Measurements from ENCODE around the gene TEN1.

The TEN1 gene

DNA sequence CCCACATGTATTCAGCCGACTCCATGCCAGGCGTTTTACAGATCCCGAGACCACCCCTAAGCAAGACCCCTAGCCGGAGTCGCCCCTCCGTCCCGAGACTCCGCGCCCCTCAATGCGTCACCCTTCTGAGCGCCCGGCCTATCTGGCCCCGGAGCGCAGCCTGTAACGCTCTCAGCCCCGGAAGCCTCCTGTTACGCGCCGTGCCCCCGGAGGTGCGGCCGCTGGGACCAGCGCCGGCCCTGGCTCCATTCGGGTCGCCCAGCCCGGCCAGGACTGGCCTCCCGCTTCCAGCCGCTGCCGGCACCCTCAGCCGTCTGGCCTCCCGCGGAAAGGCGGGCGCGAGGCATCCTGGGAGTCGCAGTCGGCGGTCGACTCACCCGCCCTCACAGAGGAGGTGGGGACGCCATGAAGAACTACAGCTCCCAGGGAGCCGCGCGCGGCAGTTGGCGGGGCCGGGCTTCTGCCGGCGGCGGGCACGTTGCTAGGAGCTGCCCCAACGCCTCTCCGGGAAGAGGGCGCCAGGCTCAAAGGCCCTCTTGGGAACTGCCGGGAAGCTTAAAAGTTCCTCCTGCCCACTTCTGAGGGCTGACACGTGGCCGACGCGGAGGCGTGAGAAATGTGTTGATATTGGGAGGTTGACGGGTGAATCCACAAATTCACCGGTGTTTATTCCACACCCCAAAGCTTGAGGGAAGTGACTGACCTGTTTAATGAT, 38.2 kb upstream of the TEN1 start, which contains the start of gene FBF1 (continued):
- TF ChIP-seq ZNF239 (tag by site-specific recombination; IDR thresholded peaks at IDR 0.05) (no peak), OSR2 (tag by site-specific recombination; IDR thresholded peaks at IDR 0.05) (peak; percentile 66; the same call in 1 of the 2 replicates), ZFHX2 (tag by site-specific recombination; conservative IDR thresholded peaks at IDR 0.05) (peak; percentile 90), ZNF558 (tag by site-specific recombination; IDR thresholded peaks at IDR 0.05) (0 out of 2 replicates have a peak, but pooled peaks have one; percentile 12), ZNF155 (tag by site-specific recombination; IDR thresholded peaks at IDR 0.05) (no peak), ZNF404 (tag by site-specific recombination; IDR thresholded peaks at IDR 0.05) (no peak), ZNF548 (tag by site-specific recombination; IDR thresholded peaks at IDR 0.05) (no peak), ZEB2 (tag by site-specific recombination; IDR thresholded peaks at IDR 0.05) (peak; percentile 75), BCL11A (tag by site-specific recombination; IDR thresholded peaks at IDR 0.05; ENCODE audit: low read depth) (no peak), ZNF16 (tag by site-specific recombination; IDR thresholded peaks at IDR 0.05; ENCODE audit: low read depth) (no peak), PRDM4 (tag by site-specific recombination; IDR thresholded peaks at IDR 0.05) (0 out of 2 replicates have a peak, but pooled peaks have one; percentile 57), ZBTB48 (tag by site-specific recombination; IDR thresholded peaks at IDR 0.05) (peak; percentile 96), ZNF274 (IDR thresholded peaks at IDR 0.05; ENCODE audit: low read length) (no peak), ZNF274 (tag by site-specific recombination; IDR thresholded peaks at IDR 0.05; ENCODE audit: borderline replicate concordance) (no peak), ZNF175 (tag by site-specific recombination; IDR thresholded peaks at IDR 0.05) (no peak), ZFP69B (tag by site-specific recombination; IDR thresholded peaks at IDR 0.05) (0 out of 2 replicates have a peak, but pooled peaks have one; percentile 22), ZNF214 (tag by site-specific recombination; IDR thresholded peaks at IDR 0.05; ENCODE audit: borderline replicate concordance) (no peak), ZBTB17 (tag by site-specific recombination; IDR thresholded peaks at IDR 0.05) (peak; percentile 99), ZFP37 (tag by site-specific recombination; IDR thresholded peaks at IDR 0.05) (peak; percentile 85; the same call in 1 of the 2 replicates)
- TF ChIP-seq, protein P1, sequence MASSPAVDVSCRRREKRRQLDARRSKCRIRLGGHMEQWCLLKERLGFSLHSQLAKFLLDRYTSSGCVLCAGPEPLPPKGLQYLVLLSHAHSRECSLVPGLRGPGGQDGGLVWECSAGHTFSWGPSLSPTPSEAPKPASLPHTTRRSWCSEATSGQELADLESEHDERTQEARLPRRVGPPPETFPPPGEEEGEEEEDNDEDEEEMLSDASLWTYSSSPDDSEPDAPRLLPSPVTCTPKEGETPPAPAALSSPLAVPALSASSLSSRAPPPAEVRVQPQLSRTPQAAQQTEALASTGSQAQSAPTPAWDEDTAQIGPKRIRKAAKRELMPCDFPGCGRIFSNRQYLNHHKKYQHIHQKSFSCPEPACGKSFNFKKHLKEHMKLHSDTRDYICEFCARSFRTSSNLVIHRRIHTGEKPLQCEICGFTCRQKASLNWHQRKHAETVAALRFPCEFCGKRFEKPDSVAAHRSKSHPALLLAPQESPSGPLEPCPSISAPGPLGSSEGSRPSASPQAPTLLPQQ (tag by site-specific recombination; IDR thresholded peaks at IDR 0.05): peak; percentile 39; the same call in 1 of the 2 replicates
- TF ChIP-seq, protein P2, sequence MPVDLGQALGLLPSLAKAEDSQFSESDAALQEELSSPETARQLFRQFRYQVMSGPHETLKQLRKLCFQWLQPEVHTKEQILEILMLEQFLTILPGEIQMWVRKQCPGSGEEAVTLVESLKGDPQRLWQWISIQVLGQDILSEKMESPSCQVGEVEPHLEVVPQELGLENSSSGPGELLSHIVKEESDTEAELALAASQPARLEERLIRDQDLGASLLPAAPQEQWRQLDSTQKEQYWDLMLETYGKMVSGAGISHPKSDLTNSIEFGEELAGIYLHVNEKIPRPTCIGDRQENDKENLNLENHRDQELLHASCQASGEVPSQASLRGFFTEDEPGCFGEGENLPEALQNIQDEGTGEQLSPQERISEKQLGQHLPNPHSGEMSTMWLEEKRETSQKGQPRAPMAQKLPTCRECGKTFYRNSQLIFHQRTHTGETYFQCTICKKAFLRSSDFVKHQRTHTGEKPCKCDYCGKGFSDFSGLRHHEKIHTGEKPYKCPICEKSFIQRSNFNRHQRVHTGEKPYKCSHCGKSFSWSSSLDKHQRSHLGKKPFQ (tag by site-specific recombination; IDR thresholded peaks at IDR 0.05): no peak
- TF ChIP-seq, protein P3, sequence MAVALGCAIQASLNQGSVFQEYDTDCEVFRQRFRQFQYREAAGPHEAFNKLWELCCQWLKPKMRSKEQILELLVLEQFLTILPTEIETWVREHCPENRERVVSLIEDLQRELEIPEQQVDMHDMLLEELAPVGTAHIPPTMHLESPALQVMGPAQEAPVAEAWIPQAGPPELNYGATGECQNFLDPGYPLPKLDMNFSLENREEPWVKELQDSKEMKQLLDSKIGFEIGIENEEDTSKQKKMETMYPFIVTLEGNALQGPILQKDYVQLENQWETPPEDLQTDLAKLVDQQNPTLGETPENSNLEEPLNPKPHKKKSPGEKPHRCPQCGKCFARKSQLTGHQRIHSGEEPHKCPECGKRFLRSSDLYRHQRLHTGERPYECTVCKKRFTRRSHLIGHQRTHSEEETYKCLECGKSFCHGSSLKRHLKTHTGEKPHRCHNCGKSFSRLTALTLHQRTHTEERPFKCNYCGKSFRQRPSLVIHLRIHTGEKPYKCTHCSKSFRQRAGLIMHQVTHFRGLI (tag by site-specific recombination; IDR thresholded peaks at IDR 0.05): peak; percentile 68
- TF ChIP-seq, protein P4, sequence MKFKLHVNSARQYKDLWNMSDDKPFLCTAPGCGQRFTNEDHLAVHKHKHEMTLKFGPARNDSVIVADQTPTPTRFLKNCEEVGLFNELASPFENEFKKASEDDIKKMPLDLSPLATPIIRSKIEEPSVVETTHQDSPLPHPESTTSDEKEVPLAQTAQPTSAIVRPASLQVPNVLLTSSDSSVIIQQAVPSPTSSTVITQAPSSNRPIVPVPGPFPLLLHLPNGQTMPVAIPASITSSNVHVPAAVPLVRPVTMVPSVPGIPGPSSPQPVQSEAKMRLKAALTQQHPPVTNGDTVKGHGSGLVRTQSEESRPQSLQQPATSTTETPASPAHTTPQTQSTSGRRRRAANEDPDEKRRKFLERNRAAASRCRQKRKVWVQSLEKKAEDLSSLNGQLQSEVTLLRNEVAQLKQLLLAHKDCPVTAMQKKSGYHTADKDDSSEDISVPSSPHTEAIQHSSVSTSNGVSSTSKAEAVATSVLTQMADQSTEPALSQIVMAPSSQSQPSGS (tag by site-specific recombination; IDR thresholded peaks at IDR 0.05; ENCODE audit: low read depth): no peak
